Raji (cell line): ENCODE data around the gene NLRC5.

ENCODE experiments used
- POLR2A ChIP-seq: IDR thresholded peaks from 2 replicates; pipeline ENCODE4 v1.6.1; 2011; ENCODE audit warnings: low read depth, low read length, control low read depth; ENCODE audit not compliant: insufficient read depth

NLRC5 gene

GRCh38 chr16:56973294-56973689 lies 16.1 kb upstream of the NLRC5 start:
- no peak for TF ChIP-seq POLR2A

- TF ChIP-seq POLR2A = no peak
Observed at GRCh38 chr16:56974549-56975300, 14.6 kb upstream of the NLRC5 start.

DNA sequence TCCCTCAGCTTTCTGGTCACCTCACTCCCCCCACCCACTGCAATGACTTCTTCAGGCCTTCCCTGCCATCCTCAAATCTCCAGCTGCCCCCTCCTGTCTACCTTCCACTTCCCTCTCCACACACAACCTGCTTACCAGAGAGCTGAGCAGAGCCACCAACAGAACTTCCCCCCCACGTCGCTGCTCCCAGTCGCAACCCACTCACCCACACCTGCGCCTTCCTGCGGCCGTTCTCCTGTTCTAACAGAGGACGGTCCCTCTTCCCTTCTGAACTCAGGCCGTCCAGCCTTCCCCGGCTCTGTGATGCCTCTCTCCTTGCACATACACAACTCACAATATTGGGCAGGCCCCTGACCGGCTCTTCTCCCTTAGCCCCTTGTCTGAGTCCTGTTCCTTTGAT lies 13.6 kb upstream of the NLRC5 start:
- TF ChIP-seq POLR2A = no peak

DNA sequence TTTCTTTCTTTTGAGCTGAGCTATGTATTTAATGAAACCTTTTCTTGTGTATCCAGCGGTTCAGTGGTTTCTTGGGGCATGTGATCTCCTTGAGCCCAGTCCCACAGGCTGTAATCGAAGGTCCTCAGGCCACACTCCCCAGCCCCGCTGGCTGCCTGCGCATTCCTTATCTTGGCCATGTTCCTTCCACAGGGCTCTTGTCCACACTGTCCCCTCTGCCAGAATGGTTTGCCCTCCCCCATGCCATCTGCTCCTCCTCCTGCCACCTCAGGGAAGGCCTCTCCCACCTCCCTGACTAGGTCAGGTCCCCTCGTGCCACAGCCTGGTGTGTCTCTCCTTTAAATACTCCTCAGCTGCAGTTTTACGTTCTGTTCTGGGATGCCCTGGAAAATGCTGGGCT lies 12.1 kb upstream of the NLRC5 start:
- TF ChIP-seq POLR2A = no peak

DNA sequence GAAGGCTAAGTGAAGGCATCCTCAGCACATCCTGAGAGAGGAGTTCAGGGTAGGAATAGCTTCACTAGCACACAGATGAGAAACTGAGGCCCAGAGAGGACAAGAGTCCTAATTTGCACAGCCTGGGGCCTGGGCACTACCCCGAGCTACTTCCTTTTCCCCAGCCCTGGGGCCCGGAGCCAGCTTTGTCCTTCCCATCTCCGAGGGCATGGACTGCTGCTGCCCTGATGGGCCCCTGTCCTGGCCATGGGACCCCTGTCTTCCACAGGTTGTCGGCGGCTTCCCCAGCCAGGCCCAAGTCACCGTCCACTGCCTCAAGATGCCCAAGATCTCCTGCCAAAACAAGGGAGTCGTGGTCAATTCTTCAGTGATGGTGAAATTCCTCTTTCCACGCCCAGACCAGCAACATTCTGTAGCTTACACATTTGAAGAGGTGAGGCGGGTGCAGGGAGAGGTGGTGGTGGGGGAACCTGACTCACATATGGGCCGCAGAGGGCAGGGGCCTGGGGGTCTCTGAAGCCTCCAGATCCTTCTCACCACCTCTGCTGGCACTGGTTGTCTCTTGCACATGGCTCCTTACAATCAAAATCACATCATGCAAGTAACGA lies 11.4 kb upstream of the NLRC5 start:
- no peak for TF ChIP-seq POLR2A

DNA sequence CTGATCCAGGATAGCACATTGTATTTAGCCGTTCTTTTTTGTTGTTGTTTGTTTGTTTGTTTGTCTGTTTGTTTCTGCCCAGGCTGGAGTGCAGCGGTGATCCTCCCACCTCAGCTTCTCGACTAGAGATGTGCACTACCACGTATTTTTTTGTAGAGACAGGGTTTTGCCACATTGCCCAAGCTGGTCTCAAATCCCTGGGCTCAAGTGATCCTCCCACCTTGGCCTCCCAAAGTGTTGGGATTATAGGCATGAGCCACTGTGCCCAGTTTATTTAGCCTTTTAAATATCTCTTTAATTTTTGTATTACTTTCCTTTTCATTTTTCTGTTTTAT lies 9.2 kb upstream of the NLRC5 start:
- TF ChIP-seq POLR2A = no peak

GRCh38 chr16:56980792-56981724 lies 8.3 kb upstream of the NLRC5 start:
- TF ChIP-seq POLR2A = no peak

DNA sequence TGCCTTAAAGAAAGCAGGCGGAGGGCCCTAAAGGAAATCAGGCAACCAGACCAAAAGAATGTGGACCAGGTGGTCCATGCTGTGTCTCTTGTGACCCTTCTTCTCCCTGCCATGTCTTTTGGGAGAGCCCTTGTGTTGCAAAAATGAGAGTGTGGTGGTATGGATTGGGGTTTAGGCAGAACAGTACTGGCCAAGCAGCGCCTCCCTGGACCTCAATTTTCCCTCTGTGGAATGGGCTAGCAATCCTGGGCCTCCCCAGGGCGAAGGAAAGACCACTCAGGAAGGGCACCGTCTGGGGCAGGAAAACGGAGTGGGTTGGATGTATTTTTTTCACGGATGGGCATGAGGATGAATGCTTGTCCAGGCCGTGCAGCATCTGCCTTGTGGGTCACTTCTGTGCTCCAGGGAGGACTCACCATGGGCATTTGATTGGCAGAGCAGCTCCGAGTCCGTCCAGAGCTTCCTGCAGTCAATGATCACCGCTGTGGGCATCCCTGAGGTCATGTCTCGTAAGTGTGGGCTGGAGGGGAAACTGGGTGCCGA lies 7.6 kb upstream of the NLRC5 start:
- TF ChIP-seq POLR2A = no peak

DNA sequence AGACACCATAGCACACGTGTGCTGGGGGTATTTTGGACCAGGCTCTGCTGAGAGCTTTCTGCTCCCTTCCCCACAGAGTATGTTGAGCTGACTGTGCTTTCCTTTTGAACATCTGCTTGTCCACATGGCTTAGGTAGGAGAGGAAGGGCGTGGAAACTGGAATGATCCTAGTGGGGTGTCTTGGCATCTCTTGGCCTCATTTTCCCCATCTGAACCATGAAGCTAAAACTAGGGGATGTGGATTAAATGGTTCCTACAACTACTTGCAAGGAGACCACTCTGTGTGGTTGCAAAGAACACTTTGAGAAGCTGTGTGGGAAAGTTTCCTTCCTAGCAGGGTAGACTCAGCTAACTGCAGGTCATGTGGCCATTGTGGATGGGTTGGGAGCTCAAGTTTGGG lies 6.7 kb upstream of the NLRC5 start:
- no peak for TF ChIP-seq POLR2A

- TF ChIP-seq POLR2A = no peak
Observed at GRCh38 chr16:56983211-56983751, 6.1 kb upstream of the NLRC5 start.

- no peak for TF ChIP-seq POLR2A
Observed at GRCh38 chr16:56984639-56985038, 4.7 kb upstream of the NLRC5 start.

- TF ChIP-seq POLR2A = no peak
Observed at GRCh38 chr16:56985288-56985961, 3.9 kb upstream of the NLRC5 start.

GRCh38 chr16:56985962-56986360 lies 3.4 kb upstream of the NLRC5 start:
- TF ChIP-seq POLR2A = no peak

GRCh38 chr16:56986361-56986760 lies 3.0 kb upstream of the NLRC5 start:
- TF ChIP-seq POLR2A = no peak

DNA sequence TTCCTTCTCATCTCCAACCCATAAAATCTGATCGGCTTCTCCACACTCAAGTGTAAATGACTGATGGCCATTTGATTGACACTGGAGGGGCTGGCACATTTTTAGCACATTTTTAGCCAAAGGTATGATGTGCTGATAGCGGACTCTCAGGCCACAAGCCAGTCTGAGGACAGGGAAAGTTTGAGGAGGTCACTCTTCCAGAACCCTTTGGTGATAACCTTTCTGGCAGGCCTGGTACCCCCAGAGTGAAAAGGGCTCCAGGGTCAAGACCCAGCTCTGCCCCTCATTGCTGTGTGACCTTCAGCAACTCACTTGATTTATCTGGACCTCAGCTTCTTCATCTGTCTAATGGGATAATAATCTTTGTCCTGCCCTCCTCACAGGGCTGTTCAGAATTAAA lies 1.7 kb upstream of the NLRC5 start:
- TF ChIP-seq POLR2A = no peak
